GM12873 (cell line): ENCODE data around the gene FTHL17.

Experiments
- TF ChIP-seq, protein P1 (sequence below): IDR thresholded peaks from 2 replicates; pipeline ENCODE4 v1.5.1; 2012; ENCODE audit warnings: low read depth, mild to moderate bottlenecking, moderate library complexity, low read length, control low read depth; ENCODE audit not compliant: insufficient read depth; ENCODE audit errors: missing control alignments

The FTHL17 gene

DNA sequence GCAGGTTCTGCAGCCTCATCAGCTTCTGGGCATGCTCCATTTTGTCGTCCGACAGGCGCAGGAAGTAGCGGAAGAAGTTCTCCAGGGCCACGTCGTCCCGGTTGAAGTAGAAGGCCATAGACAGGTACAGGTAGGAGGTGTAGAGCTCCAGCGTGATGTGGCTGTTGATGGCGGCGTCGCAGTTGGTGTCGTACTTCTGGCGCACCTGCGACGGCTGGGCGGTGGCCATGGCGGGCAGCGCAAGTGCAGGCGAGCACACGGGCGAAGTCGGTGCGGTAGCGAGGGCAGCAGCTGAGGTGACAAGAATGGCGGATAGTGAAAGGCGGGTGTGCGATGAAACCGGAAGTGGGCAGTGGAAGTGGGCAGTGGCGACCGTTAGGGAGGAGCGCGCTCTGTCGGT lies at the start of gene FTHL17:
FTHL17 (minus strand) TSS at position 317 of the 400 bp plus-strand sequence; CDS start at position 229, 88 bp downstream.
- TF ChIP-seq, protein P1, sequence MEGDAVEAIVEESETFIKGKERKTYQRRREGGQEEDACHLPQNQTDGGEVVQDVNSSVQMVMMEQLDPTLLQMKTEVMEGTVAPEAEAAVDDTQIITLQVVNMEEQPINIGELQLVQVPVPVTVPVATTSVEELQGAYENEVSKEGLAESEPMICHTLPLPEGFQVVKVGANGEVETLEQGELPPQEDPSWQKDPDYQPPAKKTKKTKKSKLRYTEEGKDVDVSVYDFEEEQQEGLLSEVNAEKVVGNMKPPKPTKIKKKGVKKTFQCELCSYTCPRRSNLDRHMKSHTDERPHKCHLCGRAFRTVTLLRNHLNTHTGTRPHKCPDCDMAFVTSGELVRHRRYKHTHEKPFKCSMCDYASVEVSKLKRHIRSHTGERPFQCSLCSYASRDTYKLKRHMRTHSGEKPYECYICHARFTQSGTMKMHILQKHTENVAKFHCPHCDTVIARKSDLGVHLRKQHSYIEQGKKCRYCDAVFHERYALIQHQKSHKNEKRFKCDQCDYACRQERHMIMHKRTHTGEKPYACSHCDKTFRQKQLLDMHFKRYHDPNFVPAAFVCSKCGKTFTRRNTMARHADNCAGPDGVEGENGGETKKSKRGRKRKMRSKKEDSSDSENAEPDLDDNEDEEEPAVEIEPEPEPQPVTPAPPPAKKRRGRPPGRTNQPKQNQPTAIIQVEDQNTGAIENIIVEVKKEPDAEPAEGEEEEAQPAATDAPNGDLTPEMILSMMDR: no peak

- TF ChIP-seq, protein P1: no peak
Observed at GRCh38 chrX:31117266-31117665, 45.4 kb upstream of the FTHL17 start.

- TF ChIP-seq, protein P1: no peak
Observed at GRCh38 chrX:31115398-31115797, 43.6 kb upstream of the FTHL17 start.

DNA sequence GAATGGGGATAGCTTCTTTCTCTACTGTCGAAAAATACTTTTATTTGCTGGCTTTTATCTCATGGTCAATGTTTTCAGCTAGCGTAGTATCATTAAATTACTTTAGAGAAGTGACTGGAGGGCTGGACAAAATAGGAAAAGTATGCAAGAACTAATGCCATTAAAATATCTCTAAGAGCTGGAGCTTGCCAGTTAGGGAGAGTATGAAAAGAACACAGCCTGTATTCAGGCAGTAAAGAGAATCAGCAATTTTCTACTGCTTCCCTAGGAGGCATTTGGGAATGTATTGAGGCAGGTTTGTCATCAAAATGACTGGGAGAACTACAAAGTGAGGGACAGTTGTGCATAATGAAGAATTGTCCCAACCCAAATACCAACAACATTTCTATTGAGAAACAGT lies 43.0 kb upstream of the FTHL17 start:
- TF ChIP-seq, protein P1: no peak

DNA sequence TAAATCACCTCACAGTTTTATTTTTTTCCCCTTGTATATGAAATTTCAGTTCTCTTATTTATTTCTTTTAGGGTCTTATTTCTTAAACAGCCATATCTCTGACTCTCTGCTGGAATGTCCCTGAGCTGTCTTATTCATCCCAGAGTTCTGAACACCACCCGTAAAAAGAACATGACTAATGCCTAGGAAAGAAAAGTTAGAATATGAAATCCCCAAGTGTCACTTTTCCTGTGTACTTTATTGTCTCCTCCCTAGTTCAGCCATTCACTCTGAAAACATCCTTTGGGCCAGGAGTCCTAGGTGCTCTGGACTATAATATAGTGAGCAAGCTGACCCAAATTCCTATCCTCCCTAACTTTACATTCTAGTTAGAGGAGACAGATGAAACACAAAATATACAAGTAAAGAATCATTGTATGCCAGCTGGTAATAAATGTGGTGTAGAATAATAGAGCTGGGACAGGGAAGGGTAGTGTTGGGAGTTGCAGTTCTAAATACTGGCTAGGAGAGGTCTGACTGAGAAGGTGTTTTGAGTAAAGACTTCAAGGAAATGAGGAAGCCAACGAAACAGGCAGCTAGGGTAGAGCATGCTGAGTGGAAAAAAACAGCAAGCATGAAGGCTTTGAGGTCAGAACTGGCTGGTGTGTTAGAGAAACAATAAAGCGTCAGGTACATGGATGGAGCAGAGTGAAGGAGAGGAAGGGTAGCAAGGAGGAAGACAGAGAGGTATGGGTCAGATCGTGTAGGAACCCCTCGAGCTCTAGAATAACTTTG lies 40.6 kb upstream of the FTHL17 start:
- TF ChIP-seq, protein P1: no peak

DNA sequence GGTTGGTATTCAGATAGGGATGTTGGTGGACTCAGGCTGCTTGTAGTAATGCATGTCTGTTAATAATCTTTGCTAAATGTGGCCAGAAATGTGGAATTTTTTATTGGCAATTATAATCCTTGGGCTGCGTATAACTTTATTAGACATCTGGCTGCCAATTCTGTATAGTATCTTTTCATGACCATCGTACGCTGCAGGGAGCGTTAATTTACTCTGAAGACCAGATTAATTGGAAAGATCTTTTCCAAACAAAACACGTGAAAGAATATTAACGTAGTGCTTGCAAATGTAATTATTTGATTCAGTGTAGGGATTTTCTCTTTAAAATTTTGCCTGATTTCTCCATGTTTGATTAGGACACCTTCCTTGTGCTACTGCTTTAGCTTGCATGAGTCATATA lies 38.8 kb upstream of the FTHL17 start:
- TF ChIP-seq, protein P1: no peak

DNA sequence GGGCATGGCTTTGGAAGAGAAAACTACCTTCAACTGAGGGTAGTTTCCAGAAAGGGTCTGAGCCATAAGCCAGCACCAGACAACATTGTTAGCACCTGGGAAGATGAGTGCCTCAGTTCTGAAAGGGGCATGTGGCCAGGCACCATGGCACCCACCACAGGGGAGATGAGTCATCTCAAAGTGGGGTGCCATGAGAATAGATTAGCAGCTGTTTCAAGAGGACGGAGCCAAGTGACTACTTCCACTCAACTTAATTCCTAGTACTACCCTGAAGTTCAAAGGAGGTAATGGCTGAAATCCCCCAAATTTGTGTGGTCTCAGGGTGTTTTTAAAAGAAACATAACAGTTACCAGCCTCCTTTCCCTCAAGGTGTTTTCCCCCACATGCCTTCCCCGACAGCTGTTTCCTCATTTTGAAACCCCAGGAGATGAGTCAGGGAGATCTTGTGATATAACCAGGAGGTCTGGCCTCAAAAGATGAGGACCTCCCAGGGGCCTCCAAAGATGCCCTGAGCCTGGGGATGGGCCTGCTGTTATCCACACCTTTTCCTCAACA lies 27.8 kb upstream of the FTHL17 start:
- TF ChIP-seq, protein P1: no peak
